Osteoblast (primary cell): ENCODE measurements around the gene AP1M2. TPM values are rescaled to one million over a fixed set of nuclear protein-coding genes. Genes with fewer than 3 reads are reported as not detected.
"Not testable (repeated sequence)": the region's sequence is repeated elsewhere in the genome, so short reads cannot be mapped to it uniquely, and the experiment has no call there.

ENCODE experiments used
- DNase-seq: peaks from one replicate; pipeline ENCODE4 v3.0.0; 2011; ENCODE audit warnings: low spot score, mixed read lengths; ENCODE audit not compliant: insufficient read length; ENCODE audit errors: missing footprints
- H2AFZ ChIP-seq: 2 replicates; pipeline ENCODE4 v1.6.0; 2011; ENCODE audit warnings: mild to moderate bottlenecking, low read length
- H3K27ac ChIP-seq: 2 replicates; pipeline ENCODE4 v1.5.1; 2011; ENCODE audit warnings: mild to moderate bottlenecking, low read depth, low read length, moderate library complexity
- H3K27me3 ChIP-seq: 2 replicates; pipeline ENCODE4 v1.6.0; 2012; ENCODE audit warnings: mild to moderate bottlenecking, control low read depth, inconsistent platforms, low read length, moderate library complexity; ENCODE audit not compliant: insufficient read depth
- H3K36me3 ChIP-seq: 2 replicates; pipeline ENCODE4 v1.5.1; 2011; ENCODE audit warnings: mild to moderate bottlenecking, low read length, control low read depth, moderate library complexity; ENCODE audit not compliant: insufficient read depth
- H3K4me1 ChIP-seq: 2 replicates; pipeline ENCODE4 v1.5.1; 2011; ENCODE audit warnings: mild to moderate bottlenecking, low read length, control low read depth, moderate library complexity; ENCODE audit not compliant: insufficient read depth
- H3K4me2 ChIP-seq: 2 replicates; pipeline ENCODE4 v1.6.0; 2011; ENCODE audit warnings: mild to moderate bottlenecking, low read length; ENCODE audit not compliant: insufficient read depth
- H3K4me3 ChIP-seq: fragments of 200-600 bp; sonication (generic); 3 replicates; pipeline ENCODE4 v1.5.1; 2012; ENCODE audit warnings: mild to moderate bottlenecking, low read length, inconsistent platforms; ENCODE audit not compliant: insufficient read depth
- H3K79me2 ChIP-seq: 2 replicates; pipeline ENCODE4 v1.6.0; 2012; ENCODE audit warnings: mild to moderate bottlenecking, low read length, control low read depth, inconsistent platforms; ENCODE audit not compliant: insufficient read depth
- H3K9me3 ChIP-seq: 2 replicates; pipeline ENCODE4 v1.5.1; 2011; ENCODE audit warnings: low read depth, low read length, control low read depth
- H4K20me1 ChIP-seq: 2 replicates; pipeline ENCODE4 v1.6.0; 2012; ENCODE audit warnings: mild to moderate bottlenecking, low read length, control low read depth; ENCODE audit not compliant: insufficient read depth
- total RNA-seq: library from RNA; depleted of rRNA; stranded (reverse); fragments of >200 nt; gene quantifications from 2 replicates; pipeline ENCODE4 v1.2.3, GENCODE V29; 2012
- TF ChIP-seq, protein P1 (sequence below): IDR thresholded peaks from 2 replicates; pipeline ENCODE4 v1.5.1; 2011; ENCODE audit warnings: mild to moderate bottlenecking, low read depth, low read length, moderate library complexity; ENCODE audit errors: extremely low read depth

AP1M2 gene
- total RNA-seq, 1 donor: 0.72 TPM

- H3K4me2 ChIP-seq: no peak overlapping the region
- no peaks in the 10 kb centered on the region for H3K36me3 ChIP-seq
- H2AFZ ChIP-seq: no peak overlapping the region
- no peaks in the 10 kb centered on the region for H3K79me2 ChIP-seq
- no peak overlapping the region for H3K27ac ChIP-seq
- no peaks in the 10 kb centered on the region for H4K20me1 ChIP-seq
- TF ChIP-seq, protein P1, sequence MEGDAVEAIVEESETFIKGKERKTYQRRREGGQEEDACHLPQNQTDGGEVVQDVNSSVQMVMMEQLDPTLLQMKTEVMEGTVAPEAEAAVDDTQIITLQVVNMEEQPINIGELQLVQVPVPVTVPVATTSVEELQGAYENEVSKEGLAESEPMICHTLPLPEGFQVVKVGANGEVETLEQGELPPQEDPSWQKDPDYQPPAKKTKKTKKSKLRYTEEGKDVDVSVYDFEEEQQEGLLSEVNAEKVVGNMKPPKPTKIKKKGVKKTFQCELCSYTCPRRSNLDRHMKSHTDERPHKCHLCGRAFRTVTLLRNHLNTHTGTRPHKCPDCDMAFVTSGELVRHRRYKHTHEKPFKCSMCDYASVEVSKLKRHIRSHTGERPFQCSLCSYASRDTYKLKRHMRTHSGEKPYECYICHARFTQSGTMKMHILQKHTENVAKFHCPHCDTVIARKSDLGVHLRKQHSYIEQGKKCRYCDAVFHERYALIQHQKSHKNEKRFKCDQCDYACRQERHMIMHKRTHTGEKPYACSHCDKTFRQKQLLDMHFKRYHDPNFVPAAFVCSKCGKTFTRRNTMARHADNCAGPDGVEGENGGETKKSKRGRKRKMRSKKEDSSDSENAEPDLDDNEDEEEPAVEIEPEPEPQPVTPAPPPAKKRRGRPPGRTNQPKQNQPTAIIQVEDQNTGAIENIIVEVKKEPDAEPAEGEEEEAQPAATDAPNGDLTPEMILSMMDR: no peak
- H3K4me3 ChIP-seq: no peak overlapping the region
- H3K27me3 ChIP-seq: peaks cover 12% of the 10 kb centered on the region
- H3K4me1 ChIP-seq: peaks cover 4% of the 10 kb centered on the region
- no peak for DNase-seq
- H3K9me3 ChIP-seq: no peaks in the 10 kb centered on the region
These were observed 49.4 kb downstream of the AP1M2 start for GRCh38 chr19:10537668-10538067.

GRCh38 chr19:10535613-10536012 is 51.5 kb downstream of the AP1M2 start:
- H3K4me3 ChIP-seq: no peak overlapping the region
- no peak overlapping the region for H3K27ac ChIP-seq
- H3K9me3 ChIP-seq: no peaks in the 10 kb centered on the region
- no peaks in the 10 kb centered on the region for H3K36me3 ChIP-seq
- H4K20me1 ChIP-seq: no peaks in the 10 kb centered on the region
- H2AFZ ChIP-seq: no peak overlapping the region
- H3K79me2 ChIP-seq: no peaks in the 10 kb centered on the region
- no peak overlapping the region for H3K4me2 ChIP-seq
- peaks cover 12% of the 10 kb centered on the region for H3K27me3 ChIP-seq
- TF ChIP-seq, protein P1: no peak
- H3K4me1 ChIP-seq: peaks cover 4% of the 10 kb centered on the region
- DNase-seq: no peak

DNA sequence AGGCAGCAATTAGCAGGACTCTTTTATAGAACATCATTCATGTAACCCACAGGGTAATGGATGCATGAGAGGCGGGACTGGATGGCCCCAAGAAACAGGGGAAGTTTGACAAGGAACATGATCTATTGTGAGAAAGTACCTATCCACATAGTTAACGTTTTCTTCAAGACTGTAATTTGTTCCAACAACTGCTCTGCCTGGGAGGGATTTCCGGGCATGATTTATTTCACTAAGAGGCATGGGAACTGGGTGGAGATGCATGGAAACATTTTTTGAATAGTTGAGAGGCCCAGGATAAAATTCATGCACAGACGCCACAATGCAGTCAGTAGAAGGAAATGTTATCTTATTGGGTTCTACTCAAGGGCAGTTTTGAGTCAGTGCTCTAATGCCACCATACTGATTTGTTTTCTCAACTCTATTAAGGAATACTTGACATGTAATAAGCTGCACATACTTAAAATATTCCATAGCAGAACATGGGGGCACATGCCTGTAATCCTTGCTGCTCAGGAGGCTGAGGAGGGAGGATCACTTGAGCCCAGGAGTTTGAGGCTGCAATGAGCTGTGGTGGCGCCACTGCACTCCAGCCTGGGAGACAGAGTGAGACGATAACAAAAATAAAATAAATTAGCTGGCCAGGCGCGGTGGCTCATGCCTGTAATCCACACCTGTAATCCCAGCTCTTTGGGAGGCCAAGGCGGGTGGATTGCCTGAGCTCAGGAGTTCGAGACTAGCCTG is 53.3 kb downstream of the AP1M2 start:
- Histone ChIP-seq H3K4me3 (no peak overlapping the region), H3K4me1 (peaks cover 4% of the 10 kb centered on the region), H3K9me3 (no peaks in the 10 kb centered on the region), H3K79me2 (no peaks in the 10 kb centered on the region), H3K27ac (peak overlapping the region; percentile 35), H3K27me3 (peaks cover 12% of the 10 kb centered on the region), H3K36me3 (no peaks in the 10 kb centered on the region), H4K20me1 (no peaks in the 10 kb centered on the region), H2AFZ (no peak overlapping the region), H3K4me2 (no peak overlapping the region)
- peak; percentile 82 for DNase-seq
- TF ChIP-seq, protein P1: no peak

GRCh38 chr19:10532457-10532856 is 54.7 kb downstream of the AP1M2 start:
- no peaks in the 10 kb centered on the region for H3K36me3 ChIP-seq
- TF ChIP-seq, protein P1: no peak
- no peaks in the 10 kb centered on the region for H3K79me2 ChIP-seq

GRCh38 chr19:10526887-10527286 is 60.2 kb downstream of the AP1M2 start:
- DNase-seq, H3K9me3 ChIP-seq, H3K27me3 ChIP-seq, H3K27ac ChIP-seq, H4K20me1 ChIP-seq, H3K4me1 ChIP-seq, H3K4me2 ChIP-seq, H3K4me3 ChIP-seq, H2AFZ ChIP-seq, H3K79me2 ChIP-seq, H3K36me3 ChIP-seq: not testable (repeated sequence)

More at GRCh38 chr19:10532457-10532856, 54.7 kb downstream of the AP1M2 start:
- Histone ChIP-seq H2AFZ (no peak overlapping the region), H3K4me2 (no peak overlapping the region), H4K20me1 (no peaks in the 10 kb centered on the region), H3K27me3 (peaks cover 4% of the 10 kb centered on the region), H3K27ac (no peak overlapping the region), H3K9me3 (no peaks in the 10 kb centered on the region), H3K4me3 (no peak overlapping the region), H3K4me1 (peaks cover 4% of the 10 kb centered on the region)
- DNase-seq: no peak
